GM23338 (cell line): ENCODE data around the gene GAREM1. TPM values are rescaled to one million over a fixed set of nuclear protein-coding genes. Genes with fewer than 3 reads are reported as not detected.

Source experiments
- ATAC-seq: fragments of 200-7000 bp; cut with Tn5 transposase; 3 replicates; pipeline ENCODE4 v1.9.1; 2020
- DNase-seq: peaks from one replicate; pipeline ENCODE4 v3.0.0-alpha.2; 2015; ENCODE audit warnings: low spot score
- H2AFZ ChIP-seq: fragments of 200-600 bp; sonication (generic); 2 replicates; pipeline ENCODE4 v1.8.0; 2016; ENCODE audit warnings: antibody characterized with exemption, mild to moderate bottlenecking, moderate library complexity
- H3F3A ChIP-seq: fragments of 200-600 bp; sonication (generic); replicated peaks from 2 replicates; pipeline ENCODE4 v1.8.0; 2017; ENCODE audit warnings: antibody characterized with exemption, mixed run types, low read depth
- H3K27ac ChIP-seq: fragments of 200-600 bp; sonication (generic); 2 replicates; pipeline ENCODE4 v1.6.1; 2016; ENCODE audit warnings: low read depth
- H3K27me3 ChIP-seq: fragments of 200-600 bp; sonication (generic); 2 replicates; pipeline ENCODE4 v1.8.0; 2016; ENCODE audit warnings: mild to moderate bottlenecking, mixed run types, moderate library complexity; ENCODE audit not compliant: insufficient read depth
- H3K36me3 ChIP-seq: fragments of 200-600 bp; sonication (generic); 2 replicates; pipeline ENCODE4 v1.8.0; 2016; ENCODE audit warnings: mild to moderate bottlenecking; ENCODE audit not compliant: insufficient read depth
- H3K4me1 ChIP-seq: fragments of 200-600 bp; sonication (generic); 2 replicates; pipeline ENCODE4 v1.8.0; 2016; ENCODE audit warnings: mild to moderate bottlenecking, moderate library complexity; ENCODE audit not compliant: insufficient read depth
- H3K4me2 ChIP-seq: fragments of 200-600 bp; sonication (generic); 2 replicates; pipeline ENCODE4 v1.7.1; 2017; ENCODE audit warnings: mixed run types
- H3K4me3 ChIP-seq: fragments of 200-600 bp; sonication (generic); 2 replicates; pipeline ENCODE4 v1.6.1; 2016; ENCODE audit warnings: mixed run types
- H3K79me2 ChIP-seq: fragments of 200-600 bp; sonication (generic); replicated peaks from 2 replicates; pipeline ENCODE4 v1.8.0; 2017; ENCODE audit warnings: mild to moderate bottlenecking; ENCODE audit not compliant: insufficient read depth
- H3K9me2 ChIP-seq: fragments of 200-600 bp; sonication (generic); 2 replicates; pipeline ENCODE4 v1.8.0; 2017; ENCODE audit not compliant: insufficient read depth
- H4K20me1 ChIP-seq: fragments of 200-600 bp; sonication (generic); replicated peaks from 2 replicates; pipeline ENCODE4 v1.8.0; 2017; ENCODE audit warnings: mild to moderate bottlenecking; ENCODE audit not compliant: insufficient read depth
- H3K27ac Mint-ChIP-seq: 2 replicates; pipeline ENCODE4 v1.8.0; 2020; ENCODE audit warnings: inconsistent platforms, mild to moderate bottlenecking, moderate library complexity, mixed read lengths
- H3K27me3 Mint-ChIP-seq: 3 replicates; pipeline ENCODE4 v1.8.0; 2022; ENCODE audit warnings: low read depth, mild to moderate bottlenecking, moderate library complexity, mixed read lengths, inconsistent platforms; ENCODE audit not compliant: insufficient read depth, poor library complexity
- H3K36me3 Mint-ChIP-seq: 3 replicates; pipeline ENCODE4 v1.8.0; 2021; ENCODE audit warnings: low read depth, mild to moderate bottlenecking, inconsistent platforms, moderate library complexity, mixed read lengths
- H3K4me1 Mint-ChIP-seq: 3 replicates; pipeline ENCODE4 v1.8.0; 2020; ENCODE audit warnings: mild to moderate bottlenecking, inconsistent platforms, mixed read lengths
- H3K4me3 Mint-ChIP-seq: 3 replicates; pipeline ENCODE4 v1.8.0; 2021; ENCODE audit warnings: moderate library complexity, mild to moderate bottlenecking, inconsistent platforms, mixed read lengths
- H3K9me3 Mint-ChIP-seq: 3 replicates; pipeline ENCODE4 v1.8.0; 2020; ENCODE audit warnings: moderate library complexity, mild to moderate bottlenecking, inconsistent platforms, mixed read lengths
- CREB1 ChIP-seq: fragments of 250-450 bp; sonication (Bioruptor Pico); IDR thresholded peaks from 2 replicates; pipeline ENCODE4 v1.5.0; 2020; ENCODE audit warnings: low read depth, mild to moderate bottlenecking, moderate library complexity
- CTCF ChIP-seq, 2 experiments: fragments of 200-600 bp in 1 of 2; sonication (generic) in 1 of 2; conservative IDR thresholded peaks; 2 replicates each; pipeline versions ENCODE4 v1.5.1 to v1.6.1; 2016 to 2017; ENCODE audit warnings: antibody characterized with exemption in 2 of 2, low read depth in 2 of 2, mild to moderate bottlenecking in 2 of 2, moderate library complexity in 1 of 2
- ETS1 ChIP-seq: IDR thresholded peaks from 2 replicates; pipeline ENCODE4 v1.6.1; 2016; ENCODE audit warnings: antibody characterized with exemption
- EZH2 ChIP-seq: fragments of 200-600 bp; sonication (generic); IDR thresholded peaks from one replicate; pipeline ENCODE4 v1.8.0; 2017; ENCODE audit warnings: antibody characterized with exemption, mild to moderate bottlenecking, low read depth; ENCODE audit not compliant: unreplicated experiment
- EZH2phosphoT487 ChIP-seq: fragments of 200-600 bp; sonication (generic); IDR thresholded peaks from one replicate; pipeline ENCODE4 v1.8.1; 2018; ENCODE audit warnings: antibody characterized with exemption; ENCODE audit not compliant: unreplicated experiment
- NANOG ChIP-seq: IDR thresholded peaks from 2 replicates; pipeline ENCODE4 v1.6.1; 2016; ENCODE audit warnings: antibody characterized with exemption, borderline replicate concordance
- POLR2AphosphoS5 ChIP-seq: IDR thresholded peaks from 2 replicates; pipeline ENCODE4 v1.6.1; 2016; ENCODE audit warnings: antibody characterized with exemption, low read depth
- STAT1 ChIP-seq: IDR thresholded peaks from one replicate; pipeline ENCODE4 v1.6.1; 2016; ENCODE audit warnings: antibody characterized with exemption; ENCODE audit not compliant: unreplicated experiment
- ZNF331 ChIP-seq: fragments of 250-450 bp; sonication (Bioruptor Pico); IDR thresholded peaks from 2 replicates; pipeline ENCODE4 v1.5.0; 2020; ENCODE audit warnings: low read depth, mild to moderate bottlenecking, moderate library complexity
- polyA plus RNA-seq: library from polyadenylated mRNA; unstranded; fragments of >200 nt; fragmentation: Nextera tagmentation; extraction: Ambion mirVana; gene quantifications from 2 replicates; pipeline ENCODE4 v1.2.1, GENCODE V29; 2016
- total RNA-seq: library from RNA; depleted of rRNA; stranded (reverse); fragments of >200 nt; shearing (Covaris generic); gene quantifications from 2 replicates; pipeline ENCODE4 v1.2.3, GENCODE V29; 2014
- TF ChIP-seq, protein P1 (sequence below): IDR thresholded peaks from one replicate; pipeline ENCODE4 v1.6.1; 2018; ENCODE audit warnings: antibody characterized with exemption; ENCODE audit not compliant: unreplicated experiment

The GAREM1 gene
- total and polyA plus RNA-seq, 2 experiments from 2014 or later: 2.7 to 6.0 TPM

DNA sequence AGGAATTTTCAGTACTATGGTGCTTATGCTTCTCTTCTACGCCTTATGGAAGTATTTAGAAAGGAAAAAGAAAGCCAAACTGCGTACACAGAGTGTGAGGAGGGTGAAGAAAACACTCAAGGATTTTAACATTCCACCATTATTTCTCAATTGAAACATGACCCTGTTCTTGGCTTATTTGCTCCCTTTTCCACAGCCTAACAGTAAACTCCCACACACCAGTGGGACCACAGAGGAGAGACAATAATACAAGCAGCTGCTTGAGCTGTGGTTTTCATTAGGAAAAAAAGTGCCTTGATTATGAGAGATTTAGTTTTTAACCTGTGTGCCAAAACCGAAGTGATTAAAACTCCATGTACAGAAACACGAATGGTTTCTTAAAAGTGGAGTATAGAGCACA, 146.5 kb downstream of the GAREM1 start:
- no peaks in the 10 kb centered on the region for H4K20me1 ChIP-seq
- H3K9me3 Mint-ChIP-seq: no peaks in the 10 kb centered on the region
- no peak for ATAC-seq

DNA sequence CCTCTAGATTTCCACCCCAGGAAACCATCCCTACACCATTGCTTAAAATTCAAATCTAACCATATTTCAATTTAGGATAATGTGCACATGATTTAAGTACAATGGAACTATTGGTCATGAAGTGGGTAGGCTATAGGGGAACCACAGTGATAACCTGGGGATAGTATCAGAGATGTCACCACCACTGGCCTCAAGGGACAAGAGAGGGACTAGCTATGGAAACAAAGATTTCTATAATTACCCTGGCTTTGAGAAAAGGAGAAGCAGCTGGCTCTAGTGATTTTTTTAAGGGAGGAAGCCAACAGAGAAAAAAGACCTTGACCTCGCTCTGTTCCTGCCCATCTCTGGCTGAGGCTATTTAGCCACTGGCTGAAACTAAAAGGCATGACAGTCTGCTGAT, 148.9 kb downstream of the GAREM1 start:
- Mint-ChIP-seq H3K4me1 (peaks cover 19% of the 10 kb centered on the region), H3K4me3 (no peak overlapping the region), H3K27me3 (peaks cover 2% of the 10 kb centered on the region), H3K36me3 (no peaks in the 10 kb centered on the region), H3K27ac (no peak overlapping the region), H3K9me3 (no peaks in the 10 kb centered on the region)
- no peak overlapping the region for H3K4me2 ChIP-seq
- no peaks in the 10 kb centered on the region for H3K79me2 ChIP-seq
- no peaks in the 10 kb centered on the region for H4K20me1 ChIP-seq
- peaks cover 7% of the 10 kb centered on the region; the same call in 1 of the 2 replicates for H3K9me2 ChIP-seq
- H3K36me3 ChIP-seq: no peaks in the 10 kb centered on the region
- ATAC-seq (no peak), DNase-seq (no peak)
- H3K27ac ChIP-seq: no peak overlapping the region
- H3K4me3 ChIP-seq: no peak overlapping the region
- H3K27me3 ChIP-seq: no peaks in the 10 kb centered on the region
- TF ChIP-seq STAT1 (no peak), ETS1 (no peak)
- peaks cover 10% of the 10 kb centered on the region; the same call in 1 of the 2 replicates for H3K4me1 ChIP-seq
- no peak overlapping the region for H2AFZ ChIP-seq
- no peaks in the 10 kb centered on the region for H3F3A ChIP-seq

More for the DNA sequence above, 146.5 kb downstream of the GAREM1 start:
- Mint-ChIP-seq H3K36me3 (no peaks in the 10 kb centered on the region), H3K27me3 (peaks cover 2% of the 10 kb centered on the region), H3K27ac (no peak overlapping the region), H3K4me1 (peaks cover 22% of the 10 kb centered on the region), H3K4me3 (no peak overlapping the region)
- Histone ChIP-seq H3K36me3 (no peaks in the 10 kb centered on the region), H3K27me3 (no peaks in the 10 kb centered on the region), H3K4me1 (peaks cover 23% of the 10 kb centered on the region), H3K27ac (no peak overlapping the region), H3K4me2 (no peak overlapping the region), H3K79me2 (no peaks in the 10 kb centered on the region), H3F3A (no peaks in the 10 kb centered on the region), H3K4me3 (no peak overlapping the region), H3K9me2 (peaks cover 5% of the 10 kb centered on the region; the same call in 1 of the 2 replicates), H2AFZ (no peak overlapping the region)
- no peak for TF ChIP-seq POLR2AphosphoS5
- no peak for TF ChIP-seq CTCF (conservative IDR thresholded peaks at IDR 0.05; ENCODE audit: low read depth in 2 of 2)
- TF ChIP-seq ZNF331: no peak
- no peak for TF ChIP-seq NANOG
- no peak for TF ChIP-seq EZH2
- no peak for TF ChIP-seq EZH2phosphoT487
- TF ChIP-seq, protein P1, sequence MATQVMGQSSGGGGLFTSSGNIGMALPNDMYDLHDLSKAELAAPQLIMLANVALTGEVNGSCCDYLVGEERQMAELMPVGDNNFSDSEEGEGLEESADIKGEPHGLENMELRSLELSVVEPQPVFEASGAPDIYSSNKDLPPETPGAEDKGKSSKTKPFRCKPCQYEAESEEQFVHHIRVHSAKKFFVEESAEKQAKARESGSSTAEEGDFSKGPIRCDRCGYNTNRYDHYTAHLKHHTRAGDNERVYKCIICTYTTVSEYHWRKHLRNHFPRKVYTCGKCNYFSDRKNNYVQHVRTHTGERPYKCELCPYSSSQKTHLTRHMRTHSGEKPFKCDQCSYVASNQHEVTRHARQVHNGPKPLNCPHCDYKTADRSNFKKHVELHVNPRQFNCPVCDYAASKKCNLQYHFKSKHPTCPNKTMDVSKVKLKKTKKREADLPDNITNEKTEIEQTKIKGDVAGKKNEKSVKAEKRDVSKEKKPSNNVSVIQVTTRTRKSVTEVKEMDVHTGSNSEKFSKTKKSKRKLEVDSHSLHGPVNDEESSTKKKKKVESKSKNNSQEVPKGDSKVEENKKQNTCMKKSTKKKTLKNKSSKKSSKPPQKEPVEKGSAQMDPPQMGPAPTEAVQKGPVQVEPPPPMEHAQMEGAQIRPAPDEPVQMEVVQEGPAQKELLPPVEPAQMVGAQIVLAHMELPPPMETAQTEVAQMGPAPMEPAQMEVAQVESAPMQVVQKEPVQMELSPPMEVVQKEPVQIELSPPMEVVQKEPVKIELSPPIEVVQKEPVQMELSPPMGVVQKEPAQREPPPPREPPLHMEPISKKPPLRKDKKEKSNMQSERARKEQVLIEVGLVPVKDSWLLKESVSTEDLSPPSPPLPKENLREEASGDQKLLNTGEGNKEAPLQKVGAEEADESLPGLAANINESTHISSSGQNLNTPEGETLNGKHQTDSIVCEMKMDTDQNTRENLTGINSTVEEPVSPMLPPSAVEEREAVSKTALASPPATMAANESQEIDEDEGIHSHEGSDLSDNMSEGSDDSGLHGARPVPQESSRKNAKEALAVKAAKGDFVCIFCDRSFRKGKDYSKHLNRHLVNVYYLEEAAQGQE: no peak
- no peak for TF ChIP-seq CREB1
- no peak for DNase-seq
